ENCODE results near the gene TRHDE.

DNA sequence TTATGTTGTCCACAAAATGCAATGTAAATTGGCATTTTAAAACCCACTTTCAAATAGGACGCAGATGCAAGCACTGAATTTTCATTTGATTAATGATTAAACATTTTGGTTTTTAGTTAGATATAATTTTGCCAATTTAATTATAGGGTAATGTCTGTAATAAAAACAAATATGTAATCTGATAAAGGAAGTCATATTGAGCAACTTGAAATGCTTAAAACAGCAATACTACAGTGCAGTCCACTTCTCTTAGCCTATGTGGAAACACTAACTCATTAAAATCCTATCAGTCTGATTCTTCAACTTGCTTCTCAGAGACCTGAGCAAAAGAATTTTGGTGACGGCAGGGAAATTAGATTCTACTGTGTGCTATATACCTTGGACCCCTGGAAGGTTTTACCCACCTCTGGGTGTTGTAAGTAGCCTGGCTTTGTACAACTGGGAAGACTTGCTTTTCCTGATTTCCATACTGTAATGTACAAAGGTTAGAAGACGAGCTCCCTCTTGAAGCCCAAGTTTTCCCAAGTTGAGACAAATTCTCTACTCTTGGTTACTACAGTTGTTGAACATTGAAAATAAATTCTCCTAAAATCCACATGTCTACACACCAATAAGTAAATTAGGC is 4.1 kb downstream of the TRHDE start:
- TF ChIP-seq, protein P1, sequence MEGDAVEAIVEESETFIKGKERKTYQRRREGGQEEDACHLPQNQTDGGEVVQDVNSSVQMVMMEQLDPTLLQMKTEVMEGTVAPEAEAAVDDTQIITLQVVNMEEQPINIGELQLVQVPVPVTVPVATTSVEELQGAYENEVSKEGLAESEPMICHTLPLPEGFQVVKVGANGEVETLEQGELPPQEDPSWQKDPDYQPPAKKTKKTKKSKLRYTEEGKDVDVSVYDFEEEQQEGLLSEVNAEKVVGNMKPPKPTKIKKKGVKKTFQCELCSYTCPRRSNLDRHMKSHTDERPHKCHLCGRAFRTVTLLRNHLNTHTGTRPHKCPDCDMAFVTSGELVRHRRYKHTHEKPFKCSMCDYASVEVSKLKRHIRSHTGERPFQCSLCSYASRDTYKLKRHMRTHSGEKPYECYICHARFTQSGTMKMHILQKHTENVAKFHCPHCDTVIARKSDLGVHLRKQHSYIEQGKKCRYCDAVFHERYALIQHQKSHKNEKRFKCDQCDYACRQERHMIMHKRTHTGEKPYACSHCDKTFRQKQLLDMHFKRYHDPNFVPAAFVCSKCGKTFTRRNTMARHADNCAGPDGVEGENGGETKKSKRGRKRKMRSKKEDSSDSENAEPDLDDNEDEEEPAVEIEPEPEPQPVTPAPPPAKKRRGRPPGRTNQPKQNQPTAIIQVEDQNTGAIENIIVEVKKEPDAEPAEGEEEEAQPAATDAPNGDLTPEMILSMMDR (IDR thresholded peaks at IDR 0.05; ENCODE audit: poor library complexity, severe bottlenecking), result no peak
- TF ChIP-seq SMC3 (conservative IDR thresholded peaks at IDR 0.05; ENCODE audit: poor library complexity) (no peak), EZH2 (IDR thresholded peaks at IDR 0.05; ENCODE audit: borderline replicate concordance, insufficient read depth, low read length, poor library complexity, severe bottlenecking) (no peak), EP300 (conservative IDR thresholded peaks at IDR 0.05; ENCODE audit: poor library complexity, severe bottlenecking) (no peak)
